Inflammatory macrophage treated with lipopolysaccharide for 4 hours (primary cell): Measurements from ENCODE around the gene KDM4C.
"Not testable (repeated sequence)": the region's sequence is repeated elsewhere in the genome, so short reads cannot be mapped to it uniquely, and the experiment has no call there.

Source experiments
- DNase-seq: peaks from one replicate; pipeline ENCODE4 v3.0.0-alpha.2; 2020

KDM4C gene

GRCh38 chr9:7176561-7176960 is 418.8 kb downstream of the KDM4C start:
- DNase-seq, result no peak

- no peak for DNase-seq
Observed at GRCh38 chr9:7177383-7177782, 419.6 kb downstream of the KDM4C start.

- peak; percentile 18 for DNase-seq
Observed at GRCh38 chr9:7178729-7179128, 421.0 kb downstream of the KDM4C start.

- no peak for DNase-seq
Observed at GRCh38 chr9:7180247-7180646, 422.5 kb downstream of the KDM4C start.

- DNase-seq, result not testable (repeated sequence)
Observed at GRCh38 chr9:7183139-7183538, 425.4 kb downstream of the KDM4C start.

GRCh38 chr9:7185612-7186011 is 427.8 kb downstream of the KDM4C start:
- DNase-seq, result no peak

- peak; percentile 31 for DNase-seq
Observed at GRCh38 chr9:7186175-7186574, 428.4 kb downstream of the KDM4C start.

- DNase-seq, result no peak
Observed at GRCh38 chr9:7192266-7192665, 434.5 kb downstream of the KDM4C start.

- no peak for DNase-seq
Observed at GRCh38 chr9:7195526-7195925, 437.8 kb downstream of the KDM4C start.

- DNase-seq, result no peak
Observed at GRCh38 chr9:7196467-7196866, 438.7 kb downstream of the KDM4C start.

- DNase-seq, result no peak
Observed at GRCh38 chr9:7201196-7201595, 443.4 kb downstream of the KDM4C start.

- no peak for DNase-seq
Observed at GRCh38 chr9:7205806-7206205, 448.0 kb downstream of the KDM4C start.

GRCh38 chr9:7206221-7206758 is 448.5 kb downstream of the KDM4C start:
- no peak for DNase-seq

GRCh38 chr9:7209016-7209715 is 451.4 kb downstream of the KDM4C start:
- no peak for DNase-seq

- no peak for DNase-seq
Observed at GRCh38 chr9:7209990-7210389, 452.2 kb downstream of the KDM4C start.

- DNase-seq, result no peak
Observed at GRCh38 chr9:7210854-7211637, 453.3 kb downstream of the KDM4C start.

- DNase-seq, result no peak
Observed at GRCh38 chr9:7211657-7212056, 453.9 kb downstream of the KDM4C start.

- DNase-seq, result no peak
Observed at GRCh38 chr9:7212101-7212500, 454.3 kb downstream of the KDM4C start.

- peak; percentile 74 for DNase-seq
Observed at GRCh38 chr9:7216004-7216841, 458.4 kb downstream of the KDM4C start.

- DNase-seq, result no peak
Observed at GRCh38 chr9:7223981-7224380, 466.2 kb downstream of the KDM4C start.
